K562 (cell line): ENCODE data around the gene FLAD1. TPM values are rescaled to one million over a fixed set of nuclear protein-coding genes. Genes with fewer than 3 reads are reported as not detected.

Experiments
- CCAR2 ChIP-seq: fragments of 200-400 bp; formaldehyde crosslinking; IDR thresholded peaks from 2 replicates; pipeline ENCODE4 v1.6.1; 2017; ENCODE audit warnings: mild to moderate bottlenecking, low read depth, low read length
- DMBX1 ChIP-seq: fragments of 250-450 bp; sonication (Bioruptor Pico); IDR thresholded peaks from 2 replicates; pipeline ENCODE4 v1.8.0; 2022; ENCODE audit warnings: inconsistent platforms, mild to moderate bottlenecking, moderate library complexity, borderline replicate concordance
- ESRRB ChIP-seq: fragments of 250-450 bp; sonication (Bioruptor Pico); IDR thresholded peaks from 2 replicates; pipeline ENCODE4 v1.5.0; 2020; ENCODE audit warnings: mild to moderate bottlenecking, moderate library complexity, borderline replicate concordance
- GABPB1 ChIP-seq: sonication (generic); formaldehyde crosslinking; IDR thresholded peaks from 2 replicates; pipeline ENCODE4 v1.8.0; 2022; ENCODE audit warnings: mild to moderate bottlenecking, missing genetic modification reagents
- HDAC1 ChIP-seq, 2 experiments: fragments of 450-650 bp; IDR thresholded peaks; 2 replicates each; pipeline ENCODE4 v1.6.1; 2016 to 2017; ENCODE audit warnings: inconsistent platforms in 1 of 2, mild to moderate bottlenecking in 1 of 2, moderate library complexity in 1 of 2
- HES1 ChIP-seq: fragments of 450-650 bp; IDR thresholded peaks from 2 replicates; pipeline ENCODE4 v1.6.1; 2016; ENCODE audit warnings: low read depth, mild to moderate bottlenecking, moderate library complexity
- ID3 ChIP-seq, 2 experiments: fragments of 250-450 bp in 1 of 2; fragments of 450-650 bp in 1 of 2; sonication (Bioruptor Pico) in 1 of 2; IDR thresholded peaks; 2 replicates each; pipeline versions ENCODE4 v1.6.1 to v1.8.0; 2016 to 2021; ENCODE audit warnings: mild to moderate bottlenecking in 2 of 2, moderate library complexity in 2 of 2, missing compliant biosample characterization in 1 of 2, missing genetic modification characterization in 1 of 2
- ILF3 ChIP-seq: fragments of 450-650 bp; IDR thresholded peaks from 2 replicates; pipeline ENCODE4 v1.6.1; 2018; ENCODE audit warnings: antibody characterized with exemption, mild to moderate bottlenecking, moderate library complexity, borderline replicate concordance
- KLF1 ChIP-seq: fragments of 450-650 bp; IDR thresholded peaks from 2 replicates; pipeline ENCODE4 v1.6.1; 2016; ENCODE audit warnings: missing genetic modification characterization, missing compliant biosample characterization
- NRF1 ChIP-seq, 2 experiments: fragments of 450-650 bp; IDR thresholded peaks in 1 of 2; conservative IDR thresholded peaks in 1 of 2; 2 replicates each; pipeline ENCODE4 v1.6.1; 2014; ENCODE audit warnings: mild to moderate bottlenecking in 2 of 2
- PBX2 ChIP-seq, 2 experiments: IDR thresholded peaks in 1 of 2; conservative IDR thresholded peaks in 1 of 2; 2 replicates each; pipeline ENCODE4 v1.6.1; 2016; ENCODE audit warnings: low read depth in 2 of 2, mild to moderate bottlenecking in 1 of 2, missing compliant biosample characterization in 1 of 2, missing genetic modification characterization in 1 of 2, moderate library complexity in 1 of 2
- RHOXF2B ChIP-seq: fragments of 250-450 bp; sonication (Bioruptor Pico); conservative IDR thresholded peaks from 2 replicates; pipeline ENCODE4 v1.5.1; 2021
- USF1 ChIP-seq: sonication (generic); formaldehyde crosslinking; IDR thresholded peaks from 2 replicates; pipeline ENCODE4 v1.9.0; 2022; ENCODE audit warnings: mild to moderate bottlenecking, missing genetic modification reagents
- XRCC5 ChIP-seq: fragments of 200-400 bp; formaldehyde crosslinking; IDR thresholded peaks from 2 replicates; pipeline ENCODE4 v1.6.1; 2017; ENCODE audit warnings: low read depth, mild to moderate bottlenecking, low read length
- ZKSCAN1 ChIP-seq: fragments of 150-350 bp; IDR thresholded peaks from 2 replicates; pipeline ENCODE4 v1.6.1; 2016; ENCODE audit warnings: low read depth, low read length
- ZKSCAN3 ChIP-seq: fragments of 250-450 bp; sonication (Bioruptor Pico); IDR thresholded peaks from 2 replicates; pipeline ENCODE4 v1.4.0; 2020
- ZNF518B ChIP-seq: fragments of 250-450 bp; sonication (Bioruptor Pico); IDR thresholded peaks from 2 replicates; pipeline ENCODE4 v1.5.0; 2021; ENCODE audit warnings: mild to moderate bottlenecking, moderate library complexity
- ZNF551 ChIP-seq: fragments of 250-450 bp; sonication (Bioruptor Pico); IDR thresholded peaks from 2 replicates; pipeline ENCODE4 v1.5.0; 2021; ENCODE audit warnings: mild to moderate bottlenecking, moderate library complexity
- polyA plus RNA-seq, 8 experiments: library from polyadenylated mRNA; depleted of rRNA in 4 of 8; stranded (reverse) in 5 of 8; unstranded in 3 of 8; fragments of >200 nt; fragmentation: Nextera tagmentation in 2 of 8; fragmentation: Illumina TruSeq in 1 of 8; extraction: Ambion mirVana in 2 of 8; extraction: Trizol in 1 of 8; gene quantifications; 2 replicates each; pipeline versions ENCODE4 v1.2.1 to v1.2.3, GENCODE V29; 2011 to 2014; ENCODE audit warnings: inconsistent platforms in 1 of 8, missing spikeins in 1 of 8
- total RNA-seq, 7 experiments: library from RNA; depleted of rRNA in 6 of 7; stranded (reverse); fragments of >200 nt in 6 of 7; fragmentation: Illumina TruSeq in 2 of 7; extraction: Trizol in 2 of 7; gene quantifications; 2 replicates each; pipeline versions ENCODE4 v1.2.1 to v1.2.3, GENCODE V29; 2011 to 2021; ENCODE audit warnings: low replicate concordance in 1 of 7

The FLAD1 gene
- total and polyA plus RNA-seq, 9 of the 15 experiments (the other 6 are each of a cell fraction or from before 2014, with no cell fraction given), result 24.9 to 85.8 (median 67.0) TPM

GRCh38 chr1:155004352-155005075 is 21.4 kb downstream of the FLAD1 start (continued):
- TF ChIP-seq XRCC5, result no peak
- TF ChIP-seq GABPB1 (CRISPR knock-in tag), result no peak
- TF ChIP-seq ESRRB (CRISPR knock-in tag), result no peak
- TF ChIP-seq ILF3, result no peak
- peak; percentile 10; the same call in 1 of the 2 replicates for TF ChIP-seq DMBX1
- TF ChIP-seq RHOXF2B (CRISPR knock-in tag), result no peak
- no peak for TF ChIP-seq ZKSCAN3
- peak in 1 of 2 experiments; percentile 47; a peak in 1 of 4 replicates for TF ChIP-seq HDAC1 (IDR thresholded peaks at IDR 0.05)
- TF ChIP-seq PBX2 (CRISPR knock-in tag; IDR thresholded peaks at IDR 0.05; ENCODE audit: low read depth), result no peak
- no peak for TF ChIP-seq PBX2 (tag; conservative IDR thresholded peaks at IDR 0.05; ENCODE audit: low read depth)
- TF ChIP-seq ZKSCAN1, result no peak
- TF ChIP-seq CCAR2, result no peak
- TF ChIP-seq USF1, result no peak
- no peak for TF ChIP-seq ID3 (CRISPR knock-in tag; IDR thresholded peaks at IDR 0.05)
- no peak for TF ChIP-seq ID3 (tag; IDR thresholded peaks at IDR 0.05)
- TF ChIP-seq HES1, result no peak
- no peak for TF ChIP-seq ZNF551 (CRISPR knock-in tag)
- TF ChIP-seq NRF1 (conservative IDR thresholded peaks at IDR 0.05 in 1 of 2, IDR thresholded peaks at IDR 0.05 in 1 of 2), result no peak
- TF ChIP-seq ZNF518B, result no peak
- no peak for TF ChIP-seq KLF1 (tag)
